BE2C (cell line): ENCODE data around the gene NXPH1.

Experiments
- DNase-seq: peaks from one replicate; pipeline ENCODE4 v3.0.0-alpha.2; 2020
- H3K27me3 ChIP-seq: fragments of 250-450 bp; sonication (Bioruptor Pico); 2 replicates; pipeline ENCODE4 v1.5.1; 2020; ENCODE audit warnings: mild to moderate bottlenecking
- H3K36me3 ChIP-seq: fragments of 250-450 bp; sonication (Bioruptor Pico); 2 replicates; pipeline ENCODE4 v1.5.1; 2020; ENCODE audit warnings: mild to moderate bottlenecking
- H3K4me1 ChIP-seq: fragments of 250-450 bp; sonication (Bioruptor Pico); 2 replicates; pipeline ENCODE4 v1.5.1; 2020
- H3K4me3 ChIP-seq: 2 replicates; pipeline ENCODE4 v1.5.1; 2011; ENCODE audit warnings: low read depth, low read length
- H3K9me3 ChIP-seq: fragments of 250-450 bp; sonication (Bioruptor Pico); 2 replicates; pipeline ENCODE4 v1.5.1; 2020
- TF ChIP-seq, protein P1 (sequence below): IDR thresholded peaks from 2 replicates; pipeline ENCODE4 v1.5.1; 2012; ENCODE audit warnings: mild to moderate bottlenecking, low read depth, low read length

NXPH1 gene

DNA sequence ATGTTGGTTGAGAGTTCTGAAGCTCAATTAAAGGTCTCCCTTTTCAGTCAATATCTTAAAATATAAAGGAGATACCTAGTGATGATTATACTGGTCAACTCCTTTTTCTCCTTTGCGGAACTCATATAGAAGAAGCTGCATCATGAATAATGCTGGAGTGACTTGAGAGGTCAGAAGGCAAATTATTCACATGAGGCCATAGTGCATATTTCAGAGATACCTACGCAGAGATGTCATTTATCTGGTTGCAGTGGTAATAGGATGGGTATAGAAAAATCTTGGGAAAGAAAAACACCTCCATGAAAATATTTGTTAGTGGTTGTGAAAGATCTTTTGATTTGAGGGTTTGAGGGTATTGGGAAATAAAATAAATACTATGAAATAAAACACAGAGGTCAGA, 47.7 kb downstream of the NXPH1 start:
- no peak for DNase-seq
- H3K27me3 ChIP-seq = no peaks in the 10 kb centered on the region

DNA sequence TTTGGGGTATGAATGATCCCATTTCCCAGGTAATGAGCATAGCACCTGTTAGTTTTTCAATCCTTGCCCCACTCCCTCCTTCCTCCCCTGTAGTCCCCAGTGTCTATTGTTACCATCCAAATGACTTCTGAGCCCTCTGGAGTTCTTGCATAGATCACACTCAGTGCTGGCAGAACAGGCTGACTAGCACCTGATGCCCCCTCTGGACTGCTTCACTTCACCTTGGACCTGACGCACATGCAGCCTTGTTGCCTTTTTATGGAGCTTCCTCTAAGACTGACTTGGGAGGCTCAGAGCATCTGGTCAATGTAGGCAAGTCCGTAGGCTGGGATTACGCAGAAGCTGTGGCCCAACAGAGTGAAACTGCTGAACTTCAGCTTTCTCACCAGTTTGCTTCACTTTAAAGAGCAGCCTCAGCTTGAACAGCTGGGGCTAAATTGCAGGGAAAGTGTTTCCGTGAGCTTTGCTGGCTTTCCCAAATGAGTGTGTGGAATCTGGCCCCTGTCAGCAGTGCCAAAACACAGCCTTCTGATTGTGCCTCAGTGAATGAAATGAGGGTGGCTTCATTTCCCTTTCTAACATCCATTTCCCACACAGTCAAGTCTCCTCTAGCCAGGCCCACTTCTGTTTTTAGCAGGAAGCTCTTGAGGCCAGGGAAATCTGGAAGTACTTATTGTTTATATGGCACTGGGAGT, 48.5 kb downstream of the NXPH1 start:
- Histone ChIP-seq H3K27me3 (no peaks in the 10 kb centered on the region), H3K4me1 (no peaks in the 10 kb centered on the region), H3K9me3 (no peaks in the 10 kb centered on the region), H3K36me3 (no peaks in the 10 kb centered on the region), H3K4me3 (no peak overlapping the region)
- TF ChIP-seq, protein P1, sequence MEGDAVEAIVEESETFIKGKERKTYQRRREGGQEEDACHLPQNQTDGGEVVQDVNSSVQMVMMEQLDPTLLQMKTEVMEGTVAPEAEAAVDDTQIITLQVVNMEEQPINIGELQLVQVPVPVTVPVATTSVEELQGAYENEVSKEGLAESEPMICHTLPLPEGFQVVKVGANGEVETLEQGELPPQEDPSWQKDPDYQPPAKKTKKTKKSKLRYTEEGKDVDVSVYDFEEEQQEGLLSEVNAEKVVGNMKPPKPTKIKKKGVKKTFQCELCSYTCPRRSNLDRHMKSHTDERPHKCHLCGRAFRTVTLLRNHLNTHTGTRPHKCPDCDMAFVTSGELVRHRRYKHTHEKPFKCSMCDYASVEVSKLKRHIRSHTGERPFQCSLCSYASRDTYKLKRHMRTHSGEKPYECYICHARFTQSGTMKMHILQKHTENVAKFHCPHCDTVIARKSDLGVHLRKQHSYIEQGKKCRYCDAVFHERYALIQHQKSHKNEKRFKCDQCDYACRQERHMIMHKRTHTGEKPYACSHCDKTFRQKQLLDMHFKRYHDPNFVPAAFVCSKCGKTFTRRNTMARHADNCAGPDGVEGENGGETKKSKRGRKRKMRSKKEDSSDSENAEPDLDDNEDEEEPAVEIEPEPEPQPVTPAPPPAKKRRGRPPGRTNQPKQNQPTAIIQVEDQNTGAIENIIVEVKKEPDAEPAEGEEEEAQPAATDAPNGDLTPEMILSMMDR = no peak
- DNase-seq = no peak

More for the DNA sequence above, 47.7 kb downstream of the NXPH1 start:
- TF ChIP-seq, protein P1 = no peak
- H3K9me3 ChIP-seq = no peaks in the 10 kb centered on the region
- no peaks in the 10 kb centered on the region for H3K36me3 ChIP-seq
- H3K4me1 ChIP-seq = no peaks in the 10 kb centered on the region
- H3K4me3 ChIP-seq = no peak overlapping the region

DNA sequence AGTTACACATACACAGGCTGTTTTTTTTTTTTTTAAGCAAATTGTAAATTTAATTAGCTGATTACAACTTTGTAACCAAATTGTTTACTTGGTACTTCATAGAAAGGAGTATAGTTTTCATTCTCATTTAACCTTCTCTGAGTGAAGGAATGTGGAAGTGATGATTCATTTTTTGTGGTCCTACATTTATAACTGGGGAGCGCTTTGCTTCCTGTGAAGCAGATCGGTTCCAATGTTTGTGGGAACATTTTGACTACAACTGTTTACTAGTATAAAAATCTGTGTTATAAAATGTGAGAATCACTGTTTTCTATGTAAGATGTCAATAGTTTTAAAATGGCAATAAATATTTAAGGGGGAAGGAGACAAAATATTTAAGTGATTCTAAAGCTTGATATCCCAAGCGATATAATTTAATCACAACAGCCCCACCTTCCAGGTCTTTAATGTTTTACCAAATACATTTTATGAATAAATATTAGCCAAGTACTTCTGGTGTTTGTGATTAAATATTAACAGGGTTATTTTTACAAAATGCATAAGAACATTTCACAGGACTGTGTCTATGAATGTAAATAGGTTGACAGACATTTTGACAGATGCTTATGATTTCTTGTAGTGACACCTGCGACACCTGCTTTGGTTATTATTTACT, 57.1 kb downstream of the NXPH1 start:
- TF ChIP-seq, protein P1 = no peak
- DNase-seq = no peak
- Histone ChIP-seq H3K4me3 (no peak overlapping the region), H3K36me3 (no peaks in the 10 kb centered on the region), H3K9me3 (no peaks in the 10 kb centered on the region), H3K27me3 (no peaks in the 10 kb centered on the region), H3K4me1 (no peaks in the 10 kb centered on the region; the same call in 1 of the 2 replicates)

DNA sequence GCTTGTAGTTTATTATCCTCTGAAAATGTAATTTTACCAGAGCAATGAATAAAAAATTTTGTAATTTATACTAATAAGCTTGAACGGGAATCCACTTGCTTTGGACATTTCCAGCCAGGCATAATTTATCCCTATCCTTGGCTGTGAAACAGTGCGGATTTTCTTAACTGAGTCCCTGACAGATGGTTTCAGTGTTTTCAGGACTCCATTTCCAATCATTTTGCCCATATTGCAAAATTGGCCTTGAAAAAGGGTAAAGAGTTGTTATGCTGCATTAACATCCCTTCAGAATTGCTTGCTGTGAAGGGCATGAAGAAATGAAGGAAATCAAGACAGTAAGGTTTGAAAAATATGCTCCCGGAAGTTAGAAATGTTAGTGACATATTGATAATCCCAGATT, 57.7 kb downstream of the NXPH1 start:
- Histone ChIP-seq H3K27me3 (no peaks in the 10 kb centered on the region), H3K9me3 (no peaks in the 10 kb centered on the region), H3K4me3 (no peak overlapping the region), H3K4me1 (no peaks in the 10 kb centered on the region; the same call in 1 of the 2 replicates), H3K36me3 (no peaks in the 10 kb centered on the region)
- DNase-seq = no peak
- TF ChIP-seq, protein P1 = no peak

DNA sequence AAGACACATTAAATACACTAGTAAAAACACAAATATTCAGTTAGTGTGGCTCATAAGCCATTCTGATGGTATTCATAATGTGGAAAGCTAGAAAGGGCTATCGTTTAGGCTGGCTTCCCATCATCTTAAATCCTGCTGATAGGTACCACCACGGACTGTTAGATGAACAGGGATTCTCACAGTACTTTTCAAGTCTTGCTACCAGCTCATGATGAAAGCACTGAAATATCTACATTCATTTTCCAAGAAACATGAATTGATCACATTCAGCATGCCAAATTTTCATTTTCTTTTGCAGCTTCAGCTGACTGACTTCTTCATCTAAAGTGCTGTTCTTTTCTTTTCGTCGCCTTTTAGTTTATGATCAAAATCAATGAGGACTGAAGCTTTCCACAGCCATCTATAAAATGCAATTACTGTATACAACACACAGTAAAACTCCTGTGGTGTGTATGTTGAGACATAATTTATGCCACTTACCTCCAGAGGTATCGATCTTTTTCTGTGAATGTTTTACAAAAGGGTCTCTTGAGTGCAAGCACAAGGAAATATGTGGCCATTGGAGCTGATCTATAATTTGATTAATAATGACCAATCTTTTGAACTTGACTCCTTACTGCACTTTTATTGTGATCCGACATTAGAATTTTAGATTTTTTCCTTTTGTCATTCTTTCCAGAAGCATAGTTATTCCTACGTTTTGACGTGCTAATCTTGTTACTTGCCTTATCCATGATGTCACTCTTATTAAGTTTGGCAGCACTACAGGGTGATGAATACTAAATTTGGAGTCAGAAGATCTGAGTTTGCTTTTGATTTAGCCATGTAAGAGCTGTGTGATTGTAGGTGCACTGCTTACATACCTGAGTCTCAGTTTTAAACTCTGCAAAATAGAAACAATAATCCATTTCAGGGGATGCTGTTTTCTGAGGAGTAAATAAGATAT, 58.4 kb downstream of the NXPH1 start:
- Histone ChIP-seq H3K4me1 (no peaks in the 10 kb centered on the region; the same call in 1 of the 2 replicates), H3K27me3 (no peaks in the 10 kb centered on the region), H3K4me3 (no peak overlapping the region), H3K9me3 (no peaks in the 10 kb centered on the region), H3K36me3 (no peaks in the 10 kb centered on the region)
- no peak for DNase-seq
- TF ChIP-seq, protein P1 = no peak
